Measurements from ENCODE around the gene GSTM1. TPM values are rescaled to one million over a fixed set of nuclear protein-coding genes. Genes with fewer than 3 reads are reported as not detected.

GSTM1 gene
- total and polyA plus RNA-seq, 2 donors (not counting 1 experiment from before 2014, with no cell fraction given), result 38.0 TPM; not detected in 1

DNA sequence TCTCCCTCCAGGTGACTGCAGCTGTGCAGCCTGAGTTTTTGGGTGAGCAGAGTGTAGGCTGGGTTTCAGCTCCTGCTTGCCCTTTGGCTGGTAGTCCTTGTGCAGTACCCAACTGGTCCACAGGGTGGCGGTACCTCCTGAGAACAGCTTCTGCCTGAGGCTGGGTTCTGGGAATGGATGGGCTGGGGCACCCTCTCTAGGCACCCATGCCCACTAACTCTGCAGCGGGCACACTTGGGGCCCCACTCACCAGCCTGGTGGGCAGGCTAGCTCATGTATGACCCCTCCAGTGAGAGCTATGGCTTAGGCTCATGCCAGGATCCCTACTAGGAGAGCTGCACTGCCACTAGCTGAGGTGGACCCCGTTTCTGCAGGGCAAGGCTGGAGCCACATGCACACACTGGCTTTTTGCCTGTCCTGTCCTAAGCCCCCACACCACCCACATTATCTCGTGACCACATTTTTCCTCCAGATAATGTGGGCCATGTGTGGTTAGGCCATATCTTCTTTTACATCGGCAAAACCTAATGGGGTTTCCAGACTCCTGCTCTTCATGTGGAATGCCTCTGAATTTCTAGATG is 47.2 kb upstream of the GSTM1 start:
- TF ChIP-seq, protein P1, sequence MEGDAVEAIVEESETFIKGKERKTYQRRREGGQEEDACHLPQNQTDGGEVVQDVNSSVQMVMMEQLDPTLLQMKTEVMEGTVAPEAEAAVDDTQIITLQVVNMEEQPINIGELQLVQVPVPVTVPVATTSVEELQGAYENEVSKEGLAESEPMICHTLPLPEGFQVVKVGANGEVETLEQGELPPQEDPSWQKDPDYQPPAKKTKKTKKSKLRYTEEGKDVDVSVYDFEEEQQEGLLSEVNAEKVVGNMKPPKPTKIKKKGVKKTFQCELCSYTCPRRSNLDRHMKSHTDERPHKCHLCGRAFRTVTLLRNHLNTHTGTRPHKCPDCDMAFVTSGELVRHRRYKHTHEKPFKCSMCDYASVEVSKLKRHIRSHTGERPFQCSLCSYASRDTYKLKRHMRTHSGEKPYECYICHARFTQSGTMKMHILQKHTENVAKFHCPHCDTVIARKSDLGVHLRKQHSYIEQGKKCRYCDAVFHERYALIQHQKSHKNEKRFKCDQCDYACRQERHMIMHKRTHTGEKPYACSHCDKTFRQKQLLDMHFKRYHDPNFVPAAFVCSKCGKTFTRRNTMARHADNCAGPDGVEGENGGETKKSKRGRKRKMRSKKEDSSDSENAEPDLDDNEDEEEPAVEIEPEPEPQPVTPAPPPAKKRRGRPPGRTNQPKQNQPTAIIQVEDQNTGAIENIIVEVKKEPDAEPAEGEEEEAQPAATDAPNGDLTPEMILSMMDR (conservative IDR thresholded peaks at IDR 0.05 in 1 of 2, IDR thresholded peaks at IDR 0.05 in 1 of 2; ENCODE audit: low read depth in 1 of 2, low read length in 2 of 2), result peak; percentile 72 to 97
- no peak for TF ChIP-seq EZH2 (IDR thresholded peaks at IDR 0.05; ENCODE audit: low read length, missing control alignments)
- Histone ChIP-seq H3K27me3 (ENCODE audit: control insufficient read depth, insufficient read depth, low read length) (no peaks in the 10 kb centered on the region), H3K79me2 (ENCODE audit: control insufficient read depth, insufficient read depth, low read length) (no peaks in the 10 kb centered on the region), H3K27ac (ENCODE audit: insufficient read depth, low read length) (no peak overlapping the region), H3K4me3 (replicated peaks in 1 of 4; ENCODE audit: control extremely low read depth in 1 of 4, insufficient read depth in 1 of 4, low read depth in 3 of 4, low read length in 4 of 4) (no peak overlapping the region), H3K4me2 (ENCODE audit: extremely low read depth, insufficient read depth, low read length) (no peak overlapping the region), H3K4me1 (ENCODE audit: control insufficient read depth, extremely low read depth, insufficient read depth, low read length) (peaks cover 10% of the 10 kb centered on the region), H2AFZ (ENCODE audit: low read length) (no peak overlapping the region), H3K36me3 (ENCODE audit: control insufficient read depth, insufficient read depth, low read length) (no peaks in the 10 kb centered on the region), H4K20me1 (ENCODE audit: control insufficient read depth, extremely low read depth, insufficient read depth, low read length) (no peaks in the 10 kb centered on the region), H3K9ac (ENCODE audit: insufficient read depth, low read length) (no peak overlapping the region), H3K9me3 (ENCODE audit: control insufficient read depth, insufficient read depth, low read depth, low read length) (no peaks in the 10 kb centered on the region)
- peak; percentile 36 to 66 for DNase-seq (ENCODE audit: low read depth in 2 of 2)

DNA sequence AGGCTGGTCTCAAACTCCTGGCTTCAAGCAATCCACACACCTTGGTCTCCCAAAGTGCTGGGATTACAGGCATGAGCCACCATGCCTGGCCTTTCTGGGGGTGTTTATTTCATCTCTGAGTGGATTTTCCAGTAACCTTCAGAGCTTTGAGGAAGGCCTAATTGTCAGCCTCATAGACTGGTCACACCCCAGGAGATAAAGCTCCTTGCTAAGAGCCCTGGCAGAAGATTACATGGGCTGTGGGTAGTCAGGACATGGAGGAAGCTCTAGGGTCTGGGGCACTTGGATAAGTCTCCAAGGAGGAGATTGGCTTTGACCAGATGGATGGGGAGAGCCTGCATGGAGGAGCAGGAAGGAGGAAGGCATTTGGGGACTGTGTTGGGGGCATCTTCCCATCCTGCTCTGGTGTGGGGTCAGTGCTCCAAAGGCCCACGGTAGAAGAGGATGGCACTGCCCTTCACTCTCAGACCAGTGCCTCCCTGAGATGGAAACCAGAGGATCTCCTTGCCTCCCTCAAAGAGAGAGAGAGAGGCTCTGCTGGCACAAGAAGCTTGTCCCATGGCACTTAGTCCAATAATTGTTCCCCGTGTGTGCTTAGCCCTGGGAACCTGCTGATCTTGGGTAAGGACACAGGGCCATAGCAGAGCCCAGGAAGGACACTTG is 46.4 kb upstream of the GSTM1 start:
- no peak overlapping the region for H3K9ac ChIP-seq (ENCODE audit: insufficient read depth, low read length)
- H4K20me1 ChIP-seq (ENCODE audit: control insufficient read depth, extremely low read depth, insufficient read depth, low read length), result no peaks in the 10 kb centered on the region
- H3K4me1 ChIP-seq (ENCODE audit: control insufficient read depth, extremely low read depth, insufficient read depth, low read length), result peaks cover 6% of the 10 kb centered on the region
- DNase-seq (ENCODE audit: low read depth in 2 of 2), result no peak
- TF ChIP-seq, protein P1 (conservative IDR thresholded peaks at IDR 0.05 in 1 of 2, IDR thresholded peaks at IDR 0.05 in 1 of 2; ENCODE audit: low read depth in 1 of 2, low read length in 2 of 2), result no peak
- TF ChIP-seq EZH2 (IDR thresholded peaks at IDR 0.05; ENCODE audit: low read length, missing control alignments), result no peak
- no peaks in the 10 kb centered on the region for H3K9me3 ChIP-seq (ENCODE audit: control insufficient read depth, insufficient read depth, low read depth, low read length)
- no peak overlapping the region for H2AFZ ChIP-seq (ENCODE audit: low read length)
- no peaks in the 10 kb centered on the region for H3K36me3 ChIP-seq (ENCODE audit: control insufficient read depth, insufficient read depth, low read length)
- no peak overlapping the region for H3K4me3 ChIP-seq (replicated peaks in 1 of 4; ENCODE audit: control extremely low read depth in 1 of 4, insufficient read depth in 1 of 4, low read depth in 3 of 4, low read length in 4 of 4)
- H3K27me3 ChIP-seq (ENCODE audit: control insufficient read depth, insufficient read depth, low read length), result no peaks in the 10 kb centered on the region
- no peak overlapping the region for H3K4me2 ChIP-seq (ENCODE audit: extremely low read depth, insufficient read depth, low read length)
- no peak overlapping the region for H3K27ac ChIP-seq (ENCODE audit: insufficient read depth, low read length)
- H3K79me2 ChIP-seq (ENCODE audit: control insufficient read depth, insufficient read depth, low read length), result no peaks in the 10 kb centered on the region

DNA sequence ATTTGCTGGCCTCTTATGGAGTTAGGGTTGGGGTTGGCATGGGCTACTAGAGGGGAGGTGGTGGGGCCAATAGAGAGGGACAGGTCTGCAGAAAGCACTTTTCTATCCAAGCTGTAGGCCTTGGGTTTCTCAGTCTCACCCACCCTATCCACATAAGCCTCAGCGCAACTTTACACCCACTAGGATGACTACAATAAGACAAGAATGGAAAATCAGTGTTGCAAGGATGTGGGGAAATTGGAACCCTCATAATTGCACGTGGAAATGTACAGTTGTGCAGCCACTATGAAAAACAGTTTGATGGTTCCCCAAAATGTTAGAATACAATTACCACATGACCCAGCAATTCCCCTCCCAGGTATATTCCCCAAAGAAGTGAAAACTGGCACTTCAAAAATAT is 45.8 kb upstream of the GSTM1 start:
- Histone ChIP-seq H4K20me1 (ENCODE audit: control insufficient read depth, extremely low read depth, insufficient read depth, low read length) (no peaks in the 10 kb centered on the region), H3K27ac (ENCODE audit: insufficient read depth, low read length) (no peak overlapping the region), H3K4me2 (ENCODE audit: extremely low read depth, insufficient read depth, low read length) (no peak overlapping the region), H3K9me3 (ENCODE audit: control insufficient read depth, insufficient read depth, low read depth, low read length) (no peaks in the 10 kb centered on the region), H2AFZ (ENCODE audit: low read length) (no peak overlapping the region), H3K4me3 (replicated peaks in 1 of 4; ENCODE audit: control extremely low read depth in 1 of 4, insufficient read depth in 1 of 4, low read depth in 3 of 4, low read length in 4 of 4) (no peak overlapping the region), H3K27me3 (ENCODE audit: control insufficient read depth, insufficient read depth, low read length) (no peaks in the 10 kb centered on the region), H3K9ac (ENCODE audit: insufficient read depth, low read length) (no peak overlapping the region), H3K36me3 (ENCODE audit: control insufficient read depth, insufficient read depth, low read length) (no peaks in the 10 kb centered on the region), H3K4me1 (ENCODE audit: control insufficient read depth, extremely low read depth, insufficient read depth, low read length) (no peaks in the 10 kb centered on the region), H3K79me2 (ENCODE audit: control insufficient read depth, insufficient read depth, low read length) (no peaks in the 10 kb centered on the region)
- DNase-seq (ENCODE audit: low read depth in 2 of 2), result no peak
- TF ChIP-seq, protein P1 (conservative IDR thresholded peaks at IDR 0.05 in 1 of 2, IDR thresholded peaks at IDR 0.05 in 1 of 2; ENCODE audit: low read depth in 1 of 2, low read length in 2 of 2), result no peak
- no peak for TF ChIP-seq EZH2 (IDR thresholded peaks at IDR 0.05; ENCODE audit: low read length, missing control alignments)

All from fibroblast of lung (primary cell).